Subcutaneous abdominal adipose tissue (tissue), 5 donors: ENCODE results near the gene ASTN2.

Experiments used
- H3K27ac ChIP-seq: one replicate; pipeline ENCODE4 v1.7.0; 2013; ENCODE audit warnings: low read depth, mild to moderate bottlenecking, inconsistent platforms, low read length, moderate library complexity
- H3K27me3 ChIP-seq, 5 donors: one replicate each; pipeline ENCODE4 v1.7.0; 2013; ENCODE audit warnings: low read length in 5 of 5, inconsistent platforms in 1 of 5; ENCODE audit not compliant: control insufficient read depth in 5 of 5, insufficient read depth in 4 of 5
- H3K36me3 ChIP-seq, 5 donors: one replicate each; pipeline ENCODE4 v1.7.0; 2013; ENCODE audit warnings: low read length in 5 of 5; ENCODE audit not compliant: control insufficient read depth in 5 of 5, insufficient read depth in 5 of 5
- H3K4me1 ChIP-seq, 5 donors: one replicate each; pipeline ENCODE4 v1.7.0; 2013; ENCODE audit warnings: low read length in 5 of 5, mild to moderate bottlenecking in 3 of 5, moderate library complexity in 1 of 5; ENCODE audit not compliant: control insufficient read depth in 5 of 5, insufficient read depth in 5 of 5
- H3K4me3 ChIP-seq, 5 donors: one replicate each; pipeline ENCODE4 v1.7.0; 2013; ENCODE audit warnings: low read length in 5 of 5, low read depth in 1 of 5
- H3K9ac ChIP-seq, 5 donors: one replicate each; pipeline ENCODE4 v1.7.0; 2013; ENCODE audit warnings: low read length in 5 of 5, mild to moderate bottlenecking in 4 of 5, moderate library complexity in 3 of 5
- H3K9me3 ChIP-seq, 5 donors: one replicate each; pipeline ENCODE4 v1.7.0; 2013; ENCODE audit warnings: low read length in 5 of 5; ENCODE audit not compliant: control insufficient read depth in 5 of 5
- donor health status: healthy.
- donor health status: healthy.
- donor health status: healthy.
- donor health status: healthy.
- donor health status: healthy.

ASTN2 gene

DNA sequence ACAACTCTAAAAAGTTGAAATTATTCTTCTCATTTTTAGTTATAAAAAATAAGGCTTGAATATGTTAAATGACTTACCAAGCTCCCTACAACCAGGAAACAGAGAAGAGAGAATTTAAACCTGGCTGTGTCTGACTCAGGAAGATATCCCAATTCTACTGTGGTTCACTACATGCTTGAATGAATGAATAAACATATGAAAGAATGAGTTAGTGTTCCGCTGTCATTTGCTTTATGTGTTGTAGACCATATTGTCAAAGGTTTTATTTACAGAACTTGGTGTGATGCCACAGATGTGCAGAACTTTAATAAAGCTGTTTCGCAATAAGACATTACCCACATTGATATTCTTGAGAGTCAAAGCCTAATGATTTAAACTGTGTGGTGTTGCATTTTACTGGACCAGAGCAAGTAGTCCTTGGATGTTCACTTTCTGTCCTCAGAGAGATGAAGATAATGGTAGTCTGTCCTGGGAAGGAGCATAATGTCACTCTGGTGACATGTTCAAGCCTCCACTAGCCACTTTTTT is 414.6 kb downstream of the ASTN2 start:
- H3K9ac ChIP-seq = no peak overlapping the region
- no peaks in the 10 kb centered on the region for H3K9me3 ChIP-seq
- H3K36me3 ChIP-seq = no peaks in the 10 kb centered on the region
- no peaks in the 10 kb centered on the region for H3K4me1 ChIP-seq
- H3K4me3 ChIP-seq = no peak overlapping the region
- H3K27ac ChIP-seq = no peak overlapping the region
- no peaks in the 10 kb centered on the region for H3K27me3 ChIP-seq

- no peaks in the 10 kb centered on the region for H3K36me3 ChIP-seq
- H3K27ac ChIP-seq = no peak overlapping the region
- H3K9me3 ChIP-seq = no peaks in the 10 kb centered on the region
- H3K4me3 ChIP-seq = no peak overlapping the region
- no peak overlapping the region for H3K9ac ChIP-seq
- no peaks in the 10 kb centered on the region for H3K4me1 ChIP-seq
- no peaks in the 10 kb centered on the region for H3K27me3 ChIP-seq
These were observed 416.6 kb downstream of the ASTN2 start for GRCh38 chr9:116998305-116998704.

- Histone ChIP-seq H3K27me3 (no peaks in the 10 kb centered on the region), H3K9me3 (no peaks in the 10 kb centered on the region), H3K4me1 (peaks cover 0 to 5% (median 0%) of the 10 kb centered on the region in 5 donors), H3K27ac (no peak overlapping the region), H3K4me3 (no peak overlapping the region), H3K36me3 (no peaks in the 10 kb centered on the region), H3K9ac (no peak overlapping the region)
These were observed 422.0 kb downstream of the ASTN2 start for GRCh38 chr9:116992865-116993264.

- Histone ChIP-seq H3K36me3 (no peaks in the 10 kb centered on the region), H3K27ac (no peak overlapping the region), H3K9me3 (no peaks in the 10 kb centered on the region)
These were observed 423.8 kb downstream of the ASTN2 start for GRCh38 chr9:116991051-116991450.

DNA sequence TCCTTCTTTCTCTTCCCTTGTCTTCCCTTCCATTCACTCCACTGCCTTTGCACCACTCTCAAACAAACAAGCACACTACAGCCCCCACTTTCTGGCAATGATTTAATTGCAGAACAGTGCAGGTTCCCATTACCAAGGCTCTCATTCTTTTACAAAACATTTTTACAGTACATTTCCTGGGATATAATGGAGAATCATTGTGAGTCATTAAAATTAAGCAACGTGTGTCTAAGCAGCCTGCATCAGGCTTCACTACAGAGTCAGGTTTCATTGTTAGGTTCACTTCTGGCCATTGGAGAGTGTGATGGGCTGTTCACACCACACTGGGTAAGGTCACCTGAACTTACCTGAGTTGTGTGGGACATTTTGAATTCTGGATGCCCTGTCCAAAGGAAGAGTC is 424.3 kb downstream of the ASTN2 start:
- no peak overlapping the region for H3K4me3 ChIP-seq
- no peaks in the 10 kb centered on the region for H3K9me3 ChIP-seq
- peaks cover 0 to 9% (median 0%) of the 10 kb centered on the region in 5 donors for H3K4me1 ChIP-seq
- no peaks in the 10 kb centered on the region for H3K27me3 ChIP-seq
- no peaks in the 10 kb centered on the region for H3K36me3 ChIP-seq
- no peak overlapping the region for H3K9ac ChIP-seq
- H3K27ac ChIP-seq = no peak overlapping the region

More at GRCh38 chr9:116991051-116991450, 423.8 kb downstream of the ASTN2 start:
- H3K9ac ChIP-seq = no peak overlapping the region
- H3K27me3 ChIP-seq = no peaks in the 10 kb centered on the region
- H3K4me1 ChIP-seq = peaks cover 0 to 5% (median 0%) of the 10 kb centered on the region in 5 donors
- H3K4me3 ChIP-seq = no peak overlapping the region

- no peaks in the 10 kb centered on the region for H3K9me3 ChIP-seq
- no peaks in the 10 kb centered on the region for H3K27me3 ChIP-seq
These were observed 427.0 kb downstream of the ASTN2 start for GRCh38 chr9:116987721-116988485.

GRCh38 chr9:116986015-116986414 is 428.8 kb downstream of the ASTN2 start:
- Histone ChIP-seq H3K27ac (no peak overlapping the region), H3K9me3 (no peaks in the 10 kb centered on the region), H3K9ac (no peak overlapping the region), H3K4me1 (peaks cover 0 to 7% (median 0%) of the 10 kb centered on the region in 5 donors), H3K27me3 (no peaks in the 10 kb centered on the region), H3K4me3 (no peak overlapping the region), H3K36me3 (no peaks in the 10 kb centered on the region)

More at GRCh38 chr9:116987721-116988485, 427.0 kb downstream of the ASTN2 start:
- Histone ChIP-seq H3K4me3 (no peak overlapping the region), H3K36me3 (no peaks in the 10 kb centered on the region), H3K9ac (no peak overlapping the region), H3K4me1 (peaks cover 0 to 9% (median 0%) of the 10 kb centered on the region in 5 donors), H3K27ac (no peak overlapping the region)

- no peaks in the 10 kb centered on the region for H3K9me3 ChIP-seq
- no peak overlapping the region for H3K9ac ChIP-seq
- H3K4me3 ChIP-seq = no peak overlapping the region
- peaks cover 0 to 7% (median 0%) of the 10 kb centered on the region in 5 donors for H3K4me1 ChIP-seq
- no peaks in the 10 kb centered on the region for H3K27me3 ChIP-seq
- no peak overlapping the region for H3K27ac ChIP-seq
- no peaks in the 10 kb centered on the region for H3K36me3 ChIP-seq
These were observed 429.3 kb downstream of the ASTN2 start for GRCh38 chr9:116985596-116985995.

DNA sequence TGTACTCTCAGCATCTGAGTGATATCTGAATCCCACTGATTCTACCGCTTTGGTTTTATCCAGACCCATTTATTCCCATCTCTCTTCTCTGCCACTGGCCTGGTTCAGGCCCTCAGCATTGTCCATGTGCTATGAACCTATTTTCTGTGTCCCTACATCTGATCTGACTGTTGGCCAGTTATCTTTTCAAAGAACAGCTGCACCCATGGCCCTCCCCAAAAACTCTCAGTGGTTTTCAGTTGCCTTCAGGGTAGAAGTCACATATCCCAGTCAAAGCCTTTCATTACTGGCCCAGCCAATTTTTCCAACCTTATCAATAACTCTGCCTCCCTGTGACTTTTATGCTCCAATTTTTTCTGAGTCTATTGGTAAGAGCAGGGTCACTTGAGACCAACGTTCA is 430.7 kb downstream of the ASTN2 start:
- H3K27ac ChIP-seq = no peak overlapping the region
- no peak overlapping the region for H3K4me3 ChIP-seq
- no peak overlapping the region for H3K9ac ChIP-seq
- H3K4me1 ChIP-seq = peaks cover 0 to 7% (median 0%) of the 10 kb centered on the region in 5 donors
- peaks cover 0 to 2% (median 0%) of the 10 kb centered on the region in 5 donors for H3K27me3 ChIP-seq
- no peaks in the 10 kb centered on the region for H3K36me3 ChIP-seq
- H3K9me3 ChIP-seq = no peaks in the 10 kb centered on the region

- Histone ChIP-seq H3K27me3 (peaks cover 0 to 4% (median 0%) of the 10 kb centered on the region in 5 donors), H3K4me1 (peaks cover 0 to 4% (median 0%) of the 10 kb centered on the region in 5 donors), H3K9me3 (no peaks in the 10 kb centered on the region), H3K4me3 (no peak overlapping the region), H3K27ac (no peak overlapping the region), H3K9ac (no peak overlapping the region), H3K36me3 (no peaks in the 10 kb centered on the region)
These were observed 434.2 kb downstream of the ASTN2 start for GRCh38 chr9:116980582-116981120.
